GM12891 (cell line): ENCODE data around the gene AASDHPPT. TPM values are rescaled to one million over a fixed set of nuclear protein-coding genes. Genes with fewer than 3 reads are reported as not detected.
"Not testable (repeated sequence)": the region's sequence is repeated elsewhere in the genome, so short reads cannot be mapped to it uniquely, and the experiment has no call there.

Source experiments
- DNase-seq: peaks from one replicate; pipeline ENCODE4 v3.0.0; 2011; ENCODE audit warnings: low spot score; ENCODE audit not compliant: insufficient read length
- FAIRE-seq: peaks from 2 replicates; lab custom pipeline; 2011; peaks lifted over from hg19 to GRCh38; lab: Jason Lieb, UNC
- PAX5 ChIP-seq: IDR thresholded peaks from 2 replicates; pipeline ENCODE4 v1.6.1; 2011; ENCODE audit warnings: low read length, moderate library complexity, mild to moderate bottlenecking; ENCODE audit not compliant: insufficient read depth, severe bottlenecking
- POLR2A ChIP-seq: IDR thresholded peaks from 2 replicates; pipeline ENCODE4 v1.6.1; 2011; ENCODE audit warnings: low read depth, low read length, control low read depth
- POLR2AphosphoS5 ChIP-seq: IDR thresholded peaks from 2 replicates; pipeline ENCODE4 v1.6.1; 2011; ENCODE audit warnings: low read depth, low read length, control low read depth
- POU2F2 ChIP-seq: IDR thresholded peaks from 2 replicates; pipeline ENCODE4 v1.6.1; 2011; ENCODE audit warnings: low read depth, mild to moderate bottlenecking, control low read depth, low read length, moderate library complexity
- SPI1 ChIP-seq: IDR thresholded peaks from 2 replicates; pipeline ENCODE4 v1.6.1; 2011; ENCODE audit warnings: low read depth, low read length, control low read depth
- TAF1 ChIP-seq: IDR thresholded peaks from 2 replicates; pipeline ENCODE4 v1.6.1; 2011; ENCODE audit warnings: low read depth, low read length, control low read depth
- polyA plus RNA-seq: library from polyadenylated mRNA; unstranded; fragments of >200 nt; gene quantifications from one replicate; pipeline ENCODE4 v1.2.1, GENCODE V29; 2012; ENCODE audit warnings: low read depth, missing spikeins, inconsistent platforms; ENCODE audit not compliant: missing spikeins

The AASDHPPT gene
- polyA plus RNA-seq: 25.1 TPM

- TF ChIP-seq POU2F2 (no peak), POLR2A (peak; percentile 68; the same call in 1 of the 2 replicates), POLR2AphosphoS5 (peak; percentile 88)
- peak; percentile 16 for FAIRE-seq
- no peak for DNase-seq
Measured at GRCh38 chr11:106077609-106078455, at the start of gene AASDHPPT. TSS of gene AASDHPPT (plus strand) at chr11:106077662. CDS start at chr11:106077711, 49 bp downstream.

- TF ChIP-seq POLR2AphosphoS5: no peak
- no peak for TF ChIP-seq PAX5
- TF ChIP-seq POLR2A: no peak
- TF ChIP-seq TAF1: no peak
- DNase-seq (no peak), FAIRE-seq (no peak)
Measured at GRCh38 chr11:106030609-106031008, 46.9 kb upstream of the AASDHPPT start.

- FAIRE-seq (no peak), DNase-seq (no peak)
- TF ChIP-seq POLR2AphosphoS5 (no peak), PAX5 (no peak), SPI1 (no peak), POLR2A (no peak), POU2F2 (no peak), TAF1 (no peak)
Measured at GRCh38 chr11:106031202-106031810, 46.2 kb upstream of the AASDHPPT start.

GRCh38 chr11:106031936-106032335 lies 45.5 kb upstream of the AASDHPPT start:
- FAIRE-seq (no peak), DNase-seq (no peak)
- TF ChIP-seq TAF1: no peak
- no peak for TF ChIP-seq PAX5
- TF ChIP-seq POU2F2: no peak
- no peak for TF ChIP-seq POLR2A
- TF ChIP-seq SPI1: no peak
- TF ChIP-seq POLR2AphosphoS5: no peak

- no peak for TF ChIP-seq TAF1
- no peak for TF ChIP-seq PAX5
- TF ChIP-seq SPI1: no peak
- no peak for TF ChIP-seq POLR2A
- no peak for TF ChIP-seq POU2F2
- TF ChIP-seq POLR2AphosphoS5: no peak
- DNase-seq (no peak), FAIRE-seq (no peak)
Measured at GRCh38 chr11:106032861-106033260, 44.6 kb upstream of the AASDHPPT start.

- no peak for TF ChIP-seq SPI1
- no peak for TF ChIP-seq POU2F2
- TF ChIP-seq POLR2A: no peak
- no peak for TF ChIP-seq POLR2AphosphoS5
- TF ChIP-seq PAX5: no peak
- no peak for TF ChIP-seq TAF1
- FAIRE-seq: no peak
- no peak for DNase-seq
Measured at GRCh38 chr11:106043540-106043939, 33.9 kb upstream of the AASDHPPT start.

GRCh38 chr11:106047631-106048030 lies 29.8 kb upstream of the AASDHPPT start:
- DNase-seq (no peak), FAIRE-seq (no peak)
- TF ChIP-seq POLR2AphosphoS5: no peak
- TF ChIP-seq TAF1: no peak
- no peak for TF ChIP-seq POU2F2
- no peak for TF ChIP-seq POLR2A
- TF ChIP-seq SPI1: no peak
- TF ChIP-seq PAX5: no peak

GRCh38 chr11:106049727-106050476 lies 27.6 kb upstream of the AASDHPPT start:
- DNase-seq (no peak), FAIRE-seq (no peak)
- no peak for TF ChIP-seq POU2F2
- TF ChIP-seq POLR2A: no peak
- TF ChIP-seq PAX5: no peak
- TF ChIP-seq TAF1: no peak

GRCh38 chr11:106051103-106051502 lies 26.4 kb upstream of the AASDHPPT start:
- DNase-seq (no peak), FAIRE-seq (no peak)
- TF ChIP-seq PAX5 (no peak), TAF1 (no peak), POLR2AphosphoS5 (no peak), SPI1 (no peak)

- not testable (repeated sequence) for DNase-seq, FAIRE-seq
Measured at GRCh38 chr11:106058377-106058776, 19.1 kb upstream of the AASDHPPT start.
